HK-2 (cell line): ENCODE measurements around the gene ZNF200.
"Not testable (repeated sequence)": the region's sequence is repeated elsewhere in the genome, so short reads cannot be mapped to it uniquely, and the experiment has no call there.

Experiments used
- DNase-seq: peaks from one replicate; pipeline ENCODE4 v3.0.0-alpha.2; 2018; ENCODE audit not compliant: unreplicated experiment

Gene ZNF200

DNA sequence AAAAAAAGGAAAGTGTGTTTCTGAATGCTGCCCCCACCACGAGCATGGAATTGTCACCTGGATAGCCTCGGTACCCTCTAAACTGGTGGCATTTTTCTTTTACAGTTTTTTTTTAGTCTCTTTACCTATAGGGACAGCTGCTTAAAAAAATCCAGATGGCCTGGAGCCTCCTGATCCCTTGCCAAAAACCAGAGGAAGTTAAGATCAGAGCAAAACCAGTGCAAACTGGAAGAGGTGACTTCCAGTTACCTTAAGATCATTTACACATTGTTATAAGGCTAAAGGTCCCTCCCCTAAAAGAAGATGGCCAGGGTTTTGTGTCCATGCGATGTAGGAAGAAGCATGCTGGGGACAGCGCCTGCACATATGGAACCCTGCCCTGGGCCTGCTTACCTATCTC, 18.0 kb upstream of the ZNF200 start:
- no peak for DNase-seq

- DNase-seq = no peak
Observed at GRCh38 chr16:3249451-3249850, 14.5 kb upstream of the ZNF200 start.

DNA sequence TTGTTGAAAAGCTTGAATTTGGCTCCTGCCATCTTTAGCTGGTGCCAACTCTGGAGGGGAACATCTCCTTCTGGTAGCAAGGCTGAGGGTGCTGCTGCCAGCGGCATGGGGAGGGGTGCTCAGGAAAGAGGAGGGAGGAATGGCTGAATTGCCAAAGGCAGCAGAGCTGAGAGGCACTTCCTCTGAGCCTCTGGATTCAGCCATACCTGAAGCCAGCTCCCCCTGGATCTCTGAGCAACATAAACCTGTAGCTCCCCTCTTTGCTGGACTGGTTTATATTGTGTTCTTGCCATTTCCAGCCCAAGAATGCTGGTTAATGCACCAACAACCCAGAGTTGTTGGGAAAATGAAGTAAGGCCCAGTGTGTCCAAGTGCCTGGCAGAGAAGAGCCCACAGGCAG, 14.1 kb upstream of the ZNF200 start:
- DNase-seq = no peak

DNA sequence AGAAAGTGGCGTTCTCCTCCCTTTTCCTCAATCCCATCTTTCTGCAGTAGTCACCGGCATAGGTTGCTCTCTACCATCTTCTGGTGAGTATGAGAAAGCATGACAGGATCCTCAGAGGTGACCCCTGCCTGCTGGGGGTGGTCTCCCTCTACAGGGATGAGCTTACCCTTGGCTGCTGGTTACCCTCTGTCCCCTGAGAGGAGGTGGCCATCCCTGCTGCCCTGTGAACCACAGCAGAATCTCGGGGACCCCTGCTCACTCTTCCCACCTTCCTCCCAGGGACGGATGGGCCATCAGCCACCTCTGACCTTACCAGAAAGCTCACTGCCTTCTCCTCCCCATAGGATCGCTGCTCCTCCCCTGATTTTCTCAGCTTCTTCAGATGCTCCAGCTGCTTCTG, 13.6 kb upstream of the ZNF200 start:
- no peak for DNase-seq

DNA sequence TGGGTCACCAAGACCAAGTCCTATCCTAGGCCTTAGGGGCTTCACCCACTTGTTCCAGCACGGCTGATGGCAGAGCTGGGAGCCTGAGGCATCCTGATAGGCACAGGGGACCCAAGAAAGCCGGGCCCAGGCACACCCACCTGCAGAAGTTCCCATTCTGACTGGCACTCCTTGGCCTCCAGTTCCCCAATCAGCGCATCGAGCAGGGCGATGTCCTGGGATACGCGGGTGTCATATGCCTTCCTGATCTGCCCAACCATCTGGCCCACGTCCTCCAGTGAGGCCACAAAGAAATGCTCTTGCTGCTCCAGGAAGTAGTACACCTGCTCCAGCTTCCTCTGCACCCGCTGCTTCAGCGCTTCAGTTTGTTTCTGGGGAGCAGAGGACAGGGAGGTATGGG, 11.9 kb upstream of the ZNF200 start:
- DNase-seq = no peak

- DNase-seq = no peak
Observed at GRCh38 chr16:3246002-3246401, 11.0 kb upstream of the ZNF200 start.

GRCh38 chr16:3243882-3244281, 8.9 kb upstream of the ZNF200 start:
- DNase-seq = no peak

GRCh38 chr16:3242709-3243108, 7.8 kb upstream of the ZNF200 start:
- DNase-seq = no peak

GRCh38 chr16:3241761-3242160, 6.8 kb upstream of the ZNF200 start:
- DNase-seq = no peak

- DNase-seq = no peak
Observed at GRCh38 chr16:3235856-3236669, 1.1 kb upstream of the ZNF200 start.

DNA sequence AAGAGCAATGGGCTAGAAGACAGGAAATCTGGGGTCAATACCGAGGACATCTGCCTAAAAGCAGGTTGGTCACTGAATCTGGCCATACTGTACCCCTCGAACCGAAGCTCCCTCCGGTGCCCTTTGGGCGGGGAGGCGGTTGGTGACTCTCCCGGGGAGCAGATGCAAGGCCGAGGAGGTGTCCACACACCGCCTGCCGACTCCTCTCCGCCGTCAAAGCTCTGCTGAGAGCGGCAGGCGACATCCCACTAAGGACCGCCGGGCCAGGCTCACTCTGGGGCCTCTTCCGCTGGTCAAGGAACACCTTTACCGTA, 458 bp downstream of the ZNF200 start:
- DNase-seq = no peak

- DNase-seq = no peak
Observed at GRCh38 chr16:3223913-3224515, 10.9 kb downstream of the ZNF200 start.

- DNase-seq = no peak
Observed at GRCh38 chr16:3220839-3221238, 14.1 kb downstream of the ZNF200 start.

GRCh38 chr16:3216263-3216640, 18.7 kb downstream of the ZNF200 start:
- DNase-seq = no peak

DNA sequence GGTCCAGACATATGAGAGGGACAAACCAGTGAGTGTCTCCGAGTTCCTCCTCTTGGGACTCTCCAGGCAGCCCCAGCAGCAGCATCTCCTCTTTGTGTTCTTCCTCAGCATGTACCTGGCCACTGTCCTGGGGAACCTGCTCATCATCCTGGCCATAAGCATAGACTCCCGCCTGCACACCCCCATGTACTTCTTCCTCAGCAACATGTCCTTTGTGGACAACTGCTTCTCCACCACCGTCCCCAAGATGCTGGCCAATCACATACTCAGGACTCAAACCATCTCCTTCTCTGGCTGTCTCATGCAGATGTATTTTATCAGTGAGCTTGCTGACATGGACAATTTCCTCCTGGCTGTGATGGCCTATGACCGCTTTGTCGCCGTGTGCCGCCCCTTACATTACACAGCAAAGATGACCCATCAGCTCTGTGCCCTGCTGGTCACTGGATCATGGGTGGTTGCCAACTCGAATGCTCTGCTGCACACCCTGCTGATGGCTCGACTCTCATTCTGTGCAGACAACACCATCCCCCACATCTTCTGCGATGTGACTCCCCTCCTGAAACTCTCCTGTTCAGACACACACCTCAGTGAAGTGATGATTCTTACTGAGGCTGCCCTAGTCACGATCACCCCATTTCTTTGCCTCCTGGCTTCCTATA, 19.2 kb downstream of the ZNF200 start:
- DNase-seq = no peak

DNA sequence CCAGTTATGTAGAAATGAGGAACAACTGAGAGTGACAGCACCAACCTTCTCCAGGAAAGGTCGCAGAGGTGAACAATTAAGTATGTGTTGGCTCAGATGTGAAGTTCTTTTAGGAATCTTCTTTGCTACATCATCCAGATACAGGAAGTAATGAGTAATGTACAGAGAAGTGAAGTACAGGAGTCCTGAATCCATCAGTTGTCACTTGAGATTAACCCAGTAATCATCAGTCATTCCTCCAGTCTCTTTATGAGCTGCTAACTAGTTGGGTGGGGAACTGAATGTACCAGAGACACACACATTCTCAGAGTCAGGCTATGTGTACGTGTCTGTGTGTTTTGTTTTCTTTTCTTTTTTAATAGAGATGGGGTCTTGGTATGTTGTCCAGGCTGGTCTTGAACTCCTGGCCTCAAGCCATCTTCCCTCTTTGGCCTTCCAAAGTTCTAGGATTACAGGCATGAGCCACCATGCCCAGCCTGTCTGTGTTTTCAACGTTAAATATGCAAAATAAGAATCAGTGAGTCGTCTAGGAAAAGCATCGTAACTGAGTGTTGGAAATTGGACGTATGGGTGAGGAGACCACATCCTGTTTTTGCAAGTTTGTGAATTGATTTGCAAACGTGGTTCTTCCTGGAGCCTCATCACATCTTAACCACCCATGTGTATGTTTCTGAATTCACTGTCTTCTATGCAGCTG, 19.9 kb downstream of the ZNF200 start:
- DNase-seq = no peak

- no peak for DNase-seq
Observed at GRCh38 chr16:3212567-3212966, 22.4 kb downstream of the ZNF200 start.

DNA sequence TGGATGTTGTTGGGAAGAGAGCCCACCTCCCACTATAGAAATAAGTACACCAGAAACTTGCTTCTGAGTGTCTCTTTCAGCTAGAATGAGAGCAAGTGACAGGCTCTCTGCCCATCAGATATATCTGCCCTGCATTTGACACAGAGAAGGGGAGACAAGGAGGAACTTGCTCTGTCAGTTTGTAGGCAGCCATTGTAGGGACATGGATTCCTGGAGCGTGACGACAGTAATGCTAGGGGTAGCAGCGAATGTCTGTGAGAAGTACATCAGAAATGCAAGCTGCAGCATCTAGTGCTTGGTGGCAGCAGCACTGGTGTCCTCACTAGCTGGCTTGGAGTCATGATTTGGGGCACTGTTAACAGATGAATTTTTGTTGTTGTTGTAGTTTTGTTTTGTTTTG, 23.0 kb downstream of the ZNF200 start:
- no peak for DNase-seq

- DNase-seq = no peak
Observed at GRCh38 chr16:3207086-3207953, 27.6 kb downstream of the ZNF200 start.

GRCh38 chr16:3205939-3206338, 29.0 kb downstream of the ZNF200 start:
- DNase-seq = not testable (repeated sequence)

- DNase-seq = no peak
Observed at GRCh38 chr16:3202903-3203539, 31.9 kb downstream of the ZNF200 start.
